Loucy (cell line): ENCODE data around the gene DISP3.

Source experiments
- CTCF ChIP-seq: fragments of 200-600 bp; sonication (generic); conservative IDR thresholded peaks from 2 replicates; pipeline ENCODE4 v1.5.1; 2014; ENCODE audit warnings: mild to moderate bottlenecking, antibody characterized with exemption, low read length
- EZH2phosphoT487 ChIP-seq: fragments of 200-600 bp; IDR thresholded peaks from 2 replicates; pipeline ENCODE4 v1.6.1; 2018; ENCODE audit warnings: antibody characterized with exemption, mild to moderate bottlenecking, moderate library complexity, borderline replicate concordance

GRCh38 chr1:11462224-11462923, 16.6 kb upstream of the DISP3 start:
- TF ChIP-seq CTCF = no peak
- TF ChIP-seq EZH2phosphoT487 = no peak
